Measurements from ENCODE around the gene SMG6.

DNA sequence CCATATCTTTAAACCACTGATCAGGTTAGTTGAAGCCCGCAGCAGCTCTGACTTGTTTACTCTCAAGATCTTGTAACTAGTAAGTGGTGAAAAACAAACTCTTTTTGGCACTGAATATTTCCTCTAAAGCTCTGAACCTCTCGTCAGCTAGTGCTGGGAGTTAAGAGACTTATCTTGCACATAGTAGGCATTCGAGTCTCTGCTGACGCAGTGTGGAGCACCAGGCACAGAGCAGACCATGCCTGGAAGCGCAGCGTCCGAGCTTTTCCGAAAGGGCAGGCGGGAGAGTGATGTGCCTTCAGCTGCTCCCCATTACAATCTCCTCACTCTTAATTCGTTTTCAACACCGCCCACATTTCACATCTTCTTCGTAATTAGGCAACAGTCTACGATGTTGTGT, 63.0 kb downstream of the SMG6 start:
- TF ChIP-seq CTCF (IDR thresholded peaks at IDR 0.05; ENCODE audit: low read depth, low read length) = no peak
- no peak for TF ChIP-seq POLR2A (IDR thresholded peaks at IDR 0.05; ENCODE audit: extremely low read depth, insufficient read length)
